ENCODE measurements around the gene FPR3. TPM values are rescaled to one million over a fixed set of nuclear protein-coding genes. Genes with fewer than 3 reads are reported as not detected.
"Not testable (repeated sequence)": the region's sequence is repeated elsewhere in the genome, so short reads cannot be mapped to it uniquely, and the experiment has no call there.

The FPR3 gene
- polyA plus RNA-seq (ENCODE audit: insufficient read length): 0.20 TPM
- long read RNA-seq, donor 1: 0 reads
- long read RNA-seq, donor 2, partial matches to known transcripts: 30 of 35 reads
- long read RNA-seq, donor 2, other reads (novel, unspliced or antisense): 5 of 35 reads
- long read RNA-seq, donor 3: 0 reads
- long read RNA-seq, donor 4: 0 reads
- long read RNA-seq, donor 5, partial matches to known transcripts: 23 of 41 reads
- long read RNA-seq, donor 5, other reads (novel, unspliced or antisense): 18 of 41 reads
- long read RNA-seq, donor 6: 0 reads
- long read RNA-seq, donor 7, partial matches to known transcripts: 24 of 37 reads
- long read RNA-seq, donor 7, other reads (novel, unspliced or antisense): 13 of 37 reads
- long read RNA-seq, donor 8: 0 reads

- no peak for DNase-seq
Observed at GRCh38 chr19:51794885-51795490, at the start of gene FPR3. Gene FPR3 (plus strand): TSS chr19:51795157. CDS start chr19:51823749, 28,592 bp downstream.

- DNase-seq: no peak
Observed at GRCh38 chr19:51746731-51747130, 48.2 kb upstream of the FPR3 start.

- DNase-seq: no peak
Observed at GRCh38 chr19:51749979-51750378, 45.0 kb upstream of the FPR3 start.

GRCh38 chr19:51750400-51751094 is 44.4 kb upstream of the FPR3 start:
- DNase-seq: no peak

- DNase-seq: no peak
Observed at GRCh38 chr19:51751655-51752054, 43.3 kb upstream of the FPR3 start, which contains the start of gene FPR1. Gene FPR1 (minus strand): TSS chr19:51751878. CDS start chr19:51746994, 4,884 bp downstream.

GRCh38 chr19:51754109-51754508 is 40.8 kb upstream of the FPR3 start:
- DNase-seq: no peak

- DNase-seq: no peak
Observed at GRCh38 chr19:51754770-51755169, 40.2 kb upstream of the FPR3 start.

- DNase-seq: no peak
Observed at GRCh38 chr19:51755571-51755970, 39.4 kb upstream of the FPR3 start.

GRCh38 chr19:51760697-51761356 is 34.1 kb upstream of the FPR3 start, which contains the start of gene FPR2:
Gene FPR2 (plus strand): TSS chr19:51761180. CDS start chr19:51768659, 7,479 bp downstream.
- no peak for DNase-seq

GRCh38 chr19:51761696-51762095 is 33.3 kb upstream of the FPR3 start:
- DNase-seq: no peak

GRCh38 chr19:51765086-51765485 is 29.9 kb upstream of the FPR3 start:
- DNase-seq: no peak

GRCh38 chr19:51766461-51766860 is 28.5 kb upstream of the FPR3 start:
- no peak for DNase-seq

- no peak for DNase-seq
Observed at GRCh38 chr19:51771376-51772130, 23.4 kb upstream of the FPR3 start.

- DNase-seq: no peak
Observed at GRCh38 chr19:51772977-51773376, 22.0 kb upstream of the FPR3 start.

- DNase-seq: not testable (repeated sequence)
Observed at GRCh38 chr19:51776561-51776960, 18.4 kb upstream of the FPR3 start.

- DNase-seq: peak; percentile 82
Observed at GRCh38 chr19:51777570-51778462, 17.1 kb upstream of the FPR3 start.

- DNase-seq: no peak
Observed at GRCh38 chr19:51779181-51779580, 15.8 kb upstream of the FPR3 start.

- no peak for DNase-seq
Observed at GRCh38 chr19:51779703-51780102, 15.3 kb upstream of the FPR3 start.

GRCh38 chr19:51780270-51780669 is 14.7 kb upstream of the FPR3 start:
- no peak for DNase-seq

- DNase-seq: no peak
Observed at GRCh38 chr19:51781999-51782398, 13.0 kb upstream of the FPR3 start.
